ENCODE measurements around the gene SFMBT2.

- TF ChIP-seq POLR2A (IDR thresholded peaks at IDR 0.05) (no peak), CTCF (IDR thresholded peaks at IDR 0.05) (no peak)
Observed at GRCh38 chr10:7117806-7118674, 292.8 kb downstream of the SFMBT2 start.
